GM04504 (cell line): Measurements from ENCODE around the gene CEP57L1.
A peak's percentile ranks its signal among the peaks of the same experiment; 100 is the strongest.
"Not testable (repeated sequence)": the region's sequence is repeated elsewhere in the genome, so short reads cannot be mapped to it uniquely, and the experiment has no call there.

Experiments
- DNase-seq: peaks from one replicate; pipeline ENCODE4 v3.0.0-alpha.2; 2012; ENCODE audit warnings: low read depth

Gene CEP57L1

DNA sequence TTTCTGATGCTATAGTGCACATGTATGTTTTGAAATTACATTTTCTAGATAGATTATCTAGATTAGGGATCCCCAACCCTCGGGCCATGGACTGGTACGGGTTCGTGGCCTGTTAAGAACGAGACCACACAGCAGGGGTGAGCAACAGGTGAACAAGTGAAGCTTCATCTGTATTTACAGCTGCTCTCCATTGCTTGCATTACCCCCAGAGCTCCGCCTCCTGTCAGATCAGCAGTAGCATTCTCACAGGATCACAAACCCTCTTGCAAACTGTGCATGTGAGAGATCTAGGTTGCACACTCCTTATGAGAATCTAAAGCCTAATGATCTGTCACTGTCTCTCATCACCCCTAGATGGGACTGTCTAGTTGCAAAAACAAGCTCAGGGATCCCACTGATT lies 10.4 kb downstream of the CEP57L1 start:
- DNase-seq = no peak

DNA sequence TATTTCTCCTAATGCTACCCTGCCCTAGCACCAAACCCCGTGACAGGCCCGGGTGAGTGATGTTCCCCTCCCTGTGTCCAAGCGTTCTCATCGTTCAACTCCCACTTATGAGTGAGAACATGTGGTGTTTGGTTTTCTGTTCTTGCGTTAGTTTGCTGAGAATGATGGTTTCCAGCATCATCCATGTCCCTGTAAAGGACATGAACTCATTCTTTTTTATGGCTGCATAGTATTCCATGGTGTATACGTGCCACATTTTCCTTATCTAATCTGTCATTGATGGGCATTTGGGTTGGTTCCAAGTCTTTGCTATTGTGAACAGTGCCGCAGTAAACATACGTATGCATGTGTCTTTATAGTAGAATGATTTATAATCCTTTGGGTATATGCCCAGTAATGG lies 14.4 kb downstream of the CEP57L1 start:
- not testable (repeated sequence) for DNase-seq

DNA sequence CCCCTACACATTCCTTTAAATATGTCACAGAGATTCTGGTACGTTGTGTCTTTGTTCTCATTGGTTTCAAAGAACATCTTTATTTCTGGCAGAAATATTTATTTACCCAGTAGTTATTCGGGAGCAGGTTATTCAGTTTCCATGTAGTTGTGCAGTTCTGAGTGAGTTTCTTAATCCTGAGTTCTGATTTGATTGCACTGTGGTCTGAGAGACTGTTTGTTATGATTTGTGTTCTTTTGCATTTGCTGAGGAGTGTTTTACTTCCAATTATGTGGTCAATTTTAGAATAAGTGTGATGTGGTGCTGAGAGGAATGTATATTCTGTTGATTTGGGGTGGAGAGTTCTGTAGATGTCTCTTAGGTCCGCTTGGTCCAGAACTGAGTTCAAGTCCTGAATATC lies 17.4 kb downstream of the CEP57L1 start:
- not testable (repeated sequence) for DNase-seq

DNA sequence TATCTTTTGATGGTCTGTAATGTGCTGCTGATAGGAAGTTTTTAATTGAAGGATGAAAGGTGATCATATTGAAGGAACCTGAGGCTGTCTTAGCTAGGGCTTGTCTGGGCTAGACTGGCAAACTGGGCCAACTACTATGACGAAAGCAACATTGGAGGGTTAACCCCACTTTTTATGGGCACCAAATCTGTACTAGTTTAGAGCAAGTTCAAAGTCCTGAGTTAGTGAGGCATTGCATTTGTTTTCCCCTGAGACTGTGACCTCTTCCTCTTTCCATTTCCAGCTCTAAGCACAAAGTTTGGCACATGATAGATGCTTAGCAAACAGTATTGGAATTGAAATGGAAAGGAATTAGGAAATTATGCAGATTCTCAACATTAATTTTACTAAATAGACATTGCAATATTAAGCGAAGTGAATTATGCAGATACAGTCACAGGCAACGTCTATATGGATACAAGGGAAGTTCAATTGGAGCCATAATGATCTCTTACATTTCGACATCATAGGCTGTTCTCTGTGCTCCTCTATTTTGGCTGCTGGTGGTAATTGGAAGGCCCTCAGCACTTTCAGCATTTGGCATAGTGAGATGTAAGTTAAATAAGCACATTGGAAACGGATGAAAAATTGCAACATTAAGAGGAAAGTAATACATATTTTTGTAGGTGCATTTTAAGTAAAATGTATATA lies 22.2 kb downstream of the CEP57L1 start:
- DNase-seq = no peak

DNA sequence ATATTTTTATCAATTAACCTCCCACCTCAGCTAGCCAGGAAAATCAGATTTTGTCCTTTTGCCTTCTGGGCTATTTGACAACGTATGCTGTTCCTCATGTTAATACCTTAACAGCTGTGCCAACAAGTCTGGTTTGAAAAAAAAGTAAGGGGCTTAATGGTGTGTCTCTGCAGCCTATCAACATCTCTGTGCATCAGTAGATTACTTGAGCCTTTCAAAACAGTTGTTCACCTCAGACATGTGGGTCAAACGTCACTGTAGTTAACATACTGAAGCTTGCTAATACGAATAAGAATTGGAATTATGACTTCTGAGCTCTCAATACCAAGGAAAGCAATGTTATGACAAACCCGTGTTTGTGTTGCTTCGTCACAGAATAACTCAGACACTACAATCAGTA lies 23.0 kb downstream of the CEP57L1 start:
- no peak for DNase-seq

DNA sequence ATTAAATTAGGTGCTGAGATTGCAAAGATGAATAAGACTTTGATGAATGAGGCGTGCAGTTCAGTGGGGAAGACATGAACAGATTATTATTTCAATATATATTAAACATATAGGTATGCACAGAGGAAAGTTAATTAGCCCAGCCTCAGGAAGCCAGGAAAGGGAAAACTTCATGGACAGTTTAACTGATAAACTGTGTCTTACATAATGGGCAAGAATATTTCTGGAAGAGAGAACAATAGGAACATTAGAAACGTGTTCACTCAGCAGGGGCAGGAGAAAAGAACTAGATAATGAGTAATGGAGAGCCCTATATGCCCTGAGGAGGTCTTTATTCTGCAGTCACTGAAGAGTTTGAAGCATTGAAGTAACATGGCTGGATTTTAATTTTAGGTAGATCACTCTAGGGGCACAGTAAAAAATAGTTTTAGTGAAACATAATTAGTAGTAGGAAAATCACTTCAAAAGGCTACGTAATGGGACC lies 23.6 kb downstream of the CEP57L1 start:
- no peak for DNase-seq

DNA sequence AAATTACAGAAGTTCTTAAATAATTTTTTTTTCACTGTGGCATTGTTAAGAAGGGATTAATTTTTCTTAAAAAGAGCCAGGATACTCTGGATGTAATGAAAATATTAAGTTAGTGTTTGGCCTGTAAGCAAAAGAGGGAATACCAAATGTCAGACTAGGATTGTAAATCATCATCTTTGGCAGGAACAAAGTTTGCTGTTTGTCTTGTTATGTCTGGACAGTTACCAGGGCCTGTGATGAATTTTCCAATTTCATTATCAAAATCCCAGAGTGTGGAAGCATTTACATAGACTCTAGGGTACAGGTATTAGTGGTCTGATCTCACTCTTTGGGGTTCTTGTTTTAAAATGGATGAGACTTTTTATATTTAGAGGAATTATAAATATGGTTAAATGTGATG lies 26.1 kb downstream of the CEP57L1 start:
- DNase-seq = no peak

DNA sequence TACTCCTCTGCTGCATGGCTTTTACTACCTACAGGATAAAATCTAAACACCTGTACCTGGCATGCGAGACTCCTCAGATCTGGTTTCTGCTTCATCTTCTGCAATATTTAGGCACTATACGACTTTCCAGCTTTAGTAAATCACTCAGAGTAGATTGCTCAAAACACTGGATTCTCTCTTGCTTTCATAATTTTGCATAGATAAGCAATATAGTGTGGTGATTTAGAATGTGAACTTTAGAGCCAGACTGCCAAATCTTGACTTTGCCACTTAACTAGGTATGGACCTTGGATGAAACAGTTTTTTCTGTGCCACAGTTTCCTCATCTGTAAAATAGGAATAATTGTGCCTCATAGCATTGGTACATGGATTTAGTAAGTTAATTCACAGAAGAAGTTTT lies 28.9 kb downstream of the CEP57L1 start:
- no peak for DNase-seq

DNA sequence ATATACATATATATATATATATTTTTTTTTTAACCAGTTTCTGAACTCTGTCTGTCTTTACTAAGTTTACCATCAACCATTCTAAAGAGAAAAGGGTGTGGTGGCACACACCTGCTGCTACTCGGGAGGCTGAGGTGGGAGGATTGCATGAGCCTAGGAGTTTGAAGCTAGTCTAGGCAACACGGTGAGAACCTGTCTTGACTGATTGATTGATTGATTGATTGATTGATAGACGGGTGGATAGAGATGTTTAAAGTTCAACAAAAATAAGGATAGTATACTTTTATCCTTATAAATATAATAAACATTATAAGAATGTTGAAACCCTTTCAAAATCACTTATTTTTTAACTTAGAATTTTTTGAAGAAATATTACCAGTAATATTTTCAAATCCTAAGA lies 30.2 kb downstream of the CEP57L1 start:
- no peak for DNase-seq

DNA sequence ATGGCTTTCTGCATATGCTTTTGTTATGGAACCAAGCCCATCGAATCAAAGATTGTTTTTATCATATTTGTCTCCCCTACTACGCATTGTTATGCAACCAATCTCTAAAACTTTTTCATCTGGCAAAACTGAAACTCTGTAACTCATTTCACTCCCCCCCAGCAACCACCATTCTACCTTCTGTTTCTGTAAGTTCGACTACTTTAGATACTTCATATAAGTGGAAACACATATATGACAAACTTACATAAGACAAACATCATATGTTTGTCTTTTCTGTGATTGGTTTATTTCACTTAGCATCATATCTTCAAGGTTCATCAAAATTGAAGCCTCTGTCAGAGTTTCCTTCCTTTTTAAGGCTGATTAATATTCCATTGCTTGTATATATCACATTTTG lies 34.8 kb downstream of the CEP57L1 start:
- DNase-seq = no peak

DNA sequence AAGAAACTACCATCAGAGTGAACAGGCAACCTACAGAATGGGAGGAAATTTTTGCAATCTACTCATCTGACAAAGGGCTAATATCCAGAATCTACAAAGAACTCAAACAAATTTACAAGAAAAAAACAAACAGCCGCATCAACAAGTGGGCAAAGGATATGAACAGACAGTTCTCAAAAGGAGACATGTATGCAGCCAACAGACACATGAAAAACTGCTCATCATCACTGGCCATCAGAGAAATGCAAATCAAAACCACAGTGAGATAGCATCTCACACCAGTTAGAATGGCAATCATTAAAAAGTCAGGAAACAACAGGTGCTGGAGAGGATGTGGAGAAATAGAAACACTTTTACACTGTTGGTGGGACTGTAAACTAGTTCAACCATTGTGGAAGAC lies 40.3 kb downstream of the CEP57L1 start:
- not testable (repeated sequence) for DNase-seq

DNA sequence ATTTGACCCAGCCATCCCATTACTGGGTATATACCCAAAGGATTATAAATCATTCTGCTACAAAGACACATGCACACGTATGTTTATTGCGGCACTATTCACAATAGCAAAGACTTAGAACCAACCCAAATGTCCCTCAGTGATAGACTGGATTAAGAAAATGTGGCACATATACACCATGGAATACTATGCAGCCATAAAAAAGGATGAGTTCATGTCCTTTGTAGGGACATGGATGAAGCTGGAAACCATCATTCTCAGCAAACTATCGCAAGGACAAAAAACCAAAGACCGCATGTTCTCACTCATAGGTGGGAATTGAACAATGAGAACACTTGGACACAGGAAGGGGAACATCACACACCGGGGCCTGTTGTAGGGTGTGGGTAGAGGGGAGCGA lies 40.7 kb downstream of the CEP57L1 start:
- DNase-seq = not testable (repeated sequence)

DNA sequence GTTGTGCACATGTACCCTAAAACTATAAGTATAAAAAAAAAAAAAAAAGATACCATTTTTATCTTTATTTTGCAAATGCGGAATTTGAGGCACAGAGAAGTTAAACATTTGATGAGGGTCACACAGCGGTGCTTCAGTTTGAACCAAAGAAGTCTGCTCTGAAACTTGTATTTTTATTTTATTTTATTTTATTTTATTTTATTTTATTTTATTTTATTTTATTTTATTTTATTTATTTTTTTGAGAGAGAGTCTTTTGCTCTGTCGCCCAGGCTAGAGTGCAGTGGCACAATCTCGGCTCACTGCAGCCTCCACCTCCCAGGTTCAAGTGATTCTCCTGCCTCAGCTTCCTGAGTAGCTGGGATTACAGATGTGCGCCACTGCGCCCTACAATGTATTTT lies 41.2 kb downstream of the CEP57L1 start:
- DNase-seq = not testable (repeated sequence)

DNA sequence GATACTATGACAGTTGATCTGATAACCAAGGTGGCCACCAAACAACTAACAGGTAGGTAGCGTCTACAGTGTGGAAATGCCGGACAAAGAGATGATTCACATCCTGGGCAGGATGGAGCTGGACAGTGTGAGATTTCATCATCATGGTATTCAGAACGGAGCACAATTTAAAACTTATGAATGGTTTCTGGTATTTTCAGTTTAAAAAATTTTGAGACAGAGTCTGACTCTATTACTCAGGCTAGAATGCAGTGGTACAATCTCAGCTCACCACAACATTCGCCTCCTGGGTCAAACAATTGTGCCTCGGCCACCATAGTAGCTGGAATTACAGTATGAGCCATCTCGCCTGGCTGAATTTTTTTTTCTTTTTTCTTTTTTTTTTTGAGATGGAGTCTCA lies 43.8 kb downstream of the CEP57L1 start:
- DNase-seq = no peak

DNA sequence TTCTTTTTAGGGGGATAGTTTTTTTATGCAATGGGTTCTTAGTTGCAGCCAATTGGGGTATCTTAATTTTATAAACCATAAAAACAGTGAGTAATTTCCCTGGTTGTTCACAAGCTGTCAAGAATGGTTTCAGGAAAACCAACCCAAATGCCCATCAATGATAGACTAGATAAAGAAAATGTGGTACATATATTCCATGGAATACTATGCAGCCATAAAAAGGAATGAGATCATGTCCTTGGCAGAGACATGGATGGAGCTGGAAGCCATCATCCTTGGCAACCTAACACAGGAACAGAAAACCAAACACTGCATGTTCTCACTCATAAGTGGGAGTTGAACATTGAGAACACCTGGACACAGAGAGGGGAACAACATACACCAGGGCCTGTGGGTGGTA lies 46.8 kb downstream of the CEP57L1 start:
- not testable (repeated sequence) for DNase-seq

DNA sequence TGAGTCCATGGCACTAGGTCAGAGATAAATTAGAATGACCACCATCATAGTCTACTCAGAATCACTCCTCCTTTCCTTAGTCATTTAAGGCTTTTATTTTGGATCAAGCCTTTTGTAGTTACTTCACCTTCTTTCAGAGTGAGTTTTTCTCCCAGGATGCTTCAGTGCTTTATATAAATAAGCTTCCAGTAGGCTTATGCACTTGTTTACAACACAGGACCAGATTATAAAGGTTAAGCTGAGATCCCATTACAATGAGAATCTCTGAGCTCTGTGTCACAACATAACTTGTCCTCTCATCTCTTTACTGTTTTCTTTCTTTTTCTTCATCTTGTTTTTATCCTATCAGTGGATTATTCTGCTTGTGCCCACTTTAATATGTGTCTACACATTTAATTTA lies 47.9 kb downstream of the CEP57L1 start:
- DNase-seq = no peak

DNA sequence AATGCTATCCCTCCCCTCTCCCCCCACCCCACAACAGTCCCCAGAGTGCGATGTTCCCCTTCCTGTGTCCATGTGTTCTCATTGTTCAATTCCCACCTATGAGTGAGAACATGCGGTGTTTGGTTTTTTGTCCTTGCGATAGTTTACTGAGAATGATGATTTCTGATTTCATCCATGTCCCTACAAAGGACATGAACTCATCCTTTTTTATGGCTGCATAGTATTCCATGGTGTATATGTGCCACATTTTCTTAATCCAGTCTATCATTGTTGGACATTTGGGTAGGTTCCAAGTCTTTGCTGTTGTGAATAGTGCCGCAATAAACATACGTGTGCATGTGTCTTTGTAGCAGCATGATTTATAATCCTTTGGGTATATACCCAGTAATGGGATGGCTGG lies 52.9 kb downstream of the CEP57L1 start:
- not testable (repeated sequence) for DNase-seq

DNA sequence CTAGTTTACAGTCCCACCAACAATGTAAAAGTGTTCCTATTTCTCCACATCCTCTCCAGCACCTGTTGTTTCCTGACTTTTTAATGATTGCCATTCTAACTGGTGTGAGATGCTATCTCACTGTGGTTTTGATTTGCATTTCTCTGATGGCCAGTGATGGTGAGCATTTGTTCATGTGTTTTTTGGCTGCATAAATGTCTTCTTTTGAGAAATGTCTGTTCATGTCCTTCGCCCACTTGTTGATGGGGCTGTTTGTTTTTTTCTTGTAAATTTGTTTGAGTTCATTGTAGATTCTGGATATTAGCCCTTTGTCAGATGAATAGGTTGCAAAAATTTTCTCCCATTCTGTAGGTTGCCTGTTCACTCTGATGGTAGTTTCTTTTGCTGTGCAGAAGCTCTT lies 53.4 kb downstream of the CEP57L1 start:
- DNase-seq = not testable (repeated sequence)

DNA sequence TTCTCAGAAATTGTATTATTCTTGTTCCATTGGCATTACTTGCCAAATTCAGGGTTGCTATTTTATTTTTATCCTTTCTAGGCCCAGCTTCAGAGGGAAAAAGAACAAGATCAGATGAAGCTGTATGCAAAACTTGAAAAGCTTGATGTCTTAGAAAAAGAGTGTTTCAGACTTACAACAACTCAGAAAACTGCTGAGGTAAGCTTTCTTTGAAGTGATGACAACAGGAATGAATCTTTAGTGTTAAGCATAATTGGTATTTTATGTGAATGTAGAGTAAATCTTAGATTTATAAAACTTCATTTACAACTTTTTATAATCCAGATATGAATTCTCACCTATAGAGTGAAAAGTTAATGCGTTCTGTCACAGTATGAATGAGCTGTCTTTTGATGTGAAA lies 58.4 kb downstream of the CEP57L1 start:
- DNase-seq = no peak

DNA sequence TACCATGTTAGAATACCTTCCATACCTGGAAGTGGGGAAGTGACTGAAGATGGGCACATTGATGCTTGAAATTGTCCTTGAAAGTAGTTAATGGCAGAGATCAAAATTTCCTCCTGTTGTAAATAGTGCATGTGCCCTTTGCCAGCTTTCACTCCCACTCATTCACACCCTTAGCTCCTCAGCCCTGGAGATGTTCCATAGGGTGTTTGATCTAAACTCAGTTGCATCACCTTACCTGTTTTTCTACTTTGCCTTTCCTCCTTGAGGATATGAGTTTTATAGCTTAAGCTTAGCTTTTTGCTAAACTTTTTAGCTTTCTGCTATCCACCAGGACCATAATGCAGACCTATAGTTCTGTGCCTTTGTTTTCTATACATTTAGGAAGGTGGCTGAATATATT lies 69.0 kb downstream of the CEP57L1 start:
- DNase-seq = no peak

DNA sequence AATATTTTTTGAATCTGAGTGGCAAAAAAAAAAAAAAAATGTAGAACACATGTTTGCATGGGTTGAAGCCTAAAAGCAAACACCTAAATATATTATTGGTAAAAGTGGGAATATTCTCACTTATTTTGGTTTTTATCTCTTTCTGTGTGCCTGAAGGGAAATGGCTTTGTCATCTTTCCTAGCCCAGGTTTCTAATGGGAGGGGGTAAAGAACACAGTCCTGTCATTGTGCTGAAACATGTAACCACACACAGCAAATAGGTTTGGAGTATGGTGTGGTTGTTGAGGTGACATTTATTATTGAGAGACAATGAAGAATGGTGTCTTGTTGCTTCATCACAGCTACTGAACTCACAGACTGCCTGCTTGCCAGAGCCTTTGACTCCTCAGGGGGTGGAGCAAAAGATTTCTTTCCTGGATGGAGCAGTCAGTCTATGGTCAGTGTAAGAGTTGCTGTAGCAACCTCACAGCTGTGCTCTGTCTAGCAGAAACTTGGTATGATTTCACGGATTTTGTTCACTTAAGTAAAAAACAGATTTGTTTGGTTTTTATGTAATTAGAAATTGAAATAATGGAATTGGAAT lies 70.2 kb downstream of the CEP57L1 start:
- peak; percentile 73 for DNase-seq

DNA sequence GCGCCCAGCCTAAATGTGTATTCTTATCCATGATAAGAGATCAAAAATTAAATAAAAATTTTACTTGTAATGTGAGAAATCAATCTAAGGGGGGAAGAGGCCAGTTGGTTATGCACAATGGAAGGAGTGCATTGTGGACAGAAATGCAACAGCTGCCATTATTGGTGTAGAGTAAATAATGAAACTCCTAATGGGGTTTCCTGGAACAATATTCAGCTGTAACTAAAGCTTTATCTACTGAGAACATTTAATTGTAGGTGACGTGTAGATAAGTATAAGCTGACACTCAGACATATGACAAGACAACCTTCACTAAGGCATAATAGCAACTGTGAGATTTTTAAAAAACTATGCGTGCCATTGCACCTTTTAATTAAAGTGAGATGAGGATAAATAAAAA lies 71.4 kb downstream of the CEP57L1 start:
- no peak for DNase-seq

DNA sequence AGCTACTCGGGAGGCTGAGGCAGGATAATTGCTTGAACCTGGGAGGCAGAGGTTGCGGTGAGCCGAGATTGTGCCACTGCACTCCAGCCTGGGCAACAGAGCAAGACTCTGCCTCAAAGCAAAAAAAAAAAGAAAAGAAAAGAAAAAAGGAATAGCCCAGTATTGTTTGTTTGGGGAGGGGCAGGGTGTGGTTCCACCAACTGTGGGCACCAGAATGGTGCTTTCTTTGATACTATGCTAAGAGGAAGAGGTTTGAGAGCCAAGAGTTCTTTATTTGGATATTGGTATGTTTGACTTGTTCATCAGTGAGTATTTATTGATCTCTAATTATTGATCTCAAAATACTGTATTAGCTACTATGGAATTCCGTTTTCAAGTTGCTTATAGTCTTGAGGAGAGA lies 72.3 kb downstream of the CEP57L1 start:
- DNase-seq = no peak

DNA sequence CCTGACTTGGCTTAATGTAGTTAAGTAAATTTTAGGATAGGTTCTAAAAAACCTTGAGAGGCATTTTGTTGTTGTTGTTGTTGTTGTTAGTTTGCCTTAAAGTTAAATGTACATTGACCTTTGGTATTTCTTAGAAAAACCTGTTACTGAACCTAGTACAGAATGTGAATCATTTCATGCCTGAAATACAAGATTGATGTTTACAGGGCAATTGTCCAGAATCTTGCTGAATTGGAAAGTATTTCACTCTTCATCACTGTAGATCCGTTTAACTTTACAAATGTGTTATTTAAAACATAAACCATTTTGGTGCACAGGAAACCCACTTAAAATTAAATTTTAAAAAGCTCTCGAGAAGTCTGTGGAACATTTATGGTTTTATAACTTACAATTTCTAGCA lies 75.0 kb downstream of the CEP57L1 start:
- DNase-seq = no peak
